ENCODE data around the gene RASGRP2.

Gene RASGRP2

DNA sequence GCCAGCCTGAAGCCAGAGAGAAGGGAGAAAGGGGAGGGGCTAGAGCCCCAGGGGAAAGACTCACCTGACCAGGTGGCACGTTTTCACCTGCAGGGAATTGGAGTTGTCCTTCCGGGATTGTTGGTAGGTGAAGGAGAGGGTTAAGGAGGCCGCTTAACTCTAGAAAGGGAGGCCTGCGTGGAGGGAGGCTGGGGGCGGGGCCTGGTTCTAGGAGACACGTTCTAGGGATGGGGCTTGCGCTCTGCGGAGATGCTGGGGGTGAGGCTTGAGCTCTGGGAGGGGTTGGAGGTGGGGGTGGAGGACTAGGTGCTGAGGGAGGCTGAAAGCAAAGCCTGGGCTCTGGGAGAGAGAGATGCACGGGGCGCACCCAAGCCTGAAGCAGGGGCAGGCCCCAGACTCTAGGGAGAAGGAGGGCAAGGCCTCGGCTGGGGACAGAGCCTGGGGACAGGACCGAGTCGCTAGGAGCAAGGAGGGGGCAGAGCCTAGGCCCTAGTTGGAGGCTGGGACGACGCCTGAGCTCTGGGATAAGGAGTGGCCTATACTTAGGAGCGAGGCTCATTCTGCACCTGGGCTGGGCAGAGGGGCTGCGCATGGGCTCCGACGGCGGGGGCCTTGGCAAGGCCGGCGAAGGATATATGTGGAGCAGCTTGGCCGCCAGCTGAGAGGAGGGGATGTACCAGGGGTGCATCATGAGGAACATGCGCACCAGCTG lies 2.4 kb downstream of the RASGRP2 start:
- no peaks in the 10 kb centered on the region for H3K27me3 ChIP-seq (ENCODE audit: insufficient read depth, low read length)
- H4K20me1 ChIP-seq (ENCODE audit: insufficient read depth, low read length) = no peaks in the 10 kb centered on the region
- H3K4me2 ChIP-seq (ENCODE audit: low read length) = peak overlapping the region; percentile 98
- H3K4me1 ChIP-seq (ENCODE audit: insufficient read depth, low read length, severe bottlenecking) = peaks cover 35% of the 10 kb centered on the region
- H3F3A ChIP-seq (ENCODE audit: insufficient read depth, low read length) = no peaks in the 10 kb centered on the region
- H3K9me3 ChIP-seq (ENCODE audit: low read length) = no peaks in the 10 kb centered on the region
- no peaks in the 10 kb centered on the region for H3K36me3 ChIP-seq (ENCODE audit: insufficient read depth, low read length)
- no peak overlapping the region for H3K27ac ChIP-seq (ENCODE audit: low read depth, low read length, poor library complexity, severe bottlenecking)
- no peaks in the 10 kb centered on the region for H3K79me2 ChIP-seq (ENCODE audit: insufficient read depth, low read length)
- H2AFZ ChIP-seq (ENCODE audit: low read length) = no peak overlapping the region
- H3K9me2 ChIP-seq (ENCODE audit: low read depth, low read length) = no peaks in the 10 kb centered on the region
- peak overlapping the region; percentile 60 for H3K4me3 ChIP-seq (ENCODE audit: low read depth, low read length, poor library complexity, severe bottlenecking)
- TF ChIP-seq EZH2 (IDR thresholded peaks at IDR 0.05; ENCODE audit: borderline replicate concordance, low read length) = no peak
- TF ChIP-seq, protein P1, sequence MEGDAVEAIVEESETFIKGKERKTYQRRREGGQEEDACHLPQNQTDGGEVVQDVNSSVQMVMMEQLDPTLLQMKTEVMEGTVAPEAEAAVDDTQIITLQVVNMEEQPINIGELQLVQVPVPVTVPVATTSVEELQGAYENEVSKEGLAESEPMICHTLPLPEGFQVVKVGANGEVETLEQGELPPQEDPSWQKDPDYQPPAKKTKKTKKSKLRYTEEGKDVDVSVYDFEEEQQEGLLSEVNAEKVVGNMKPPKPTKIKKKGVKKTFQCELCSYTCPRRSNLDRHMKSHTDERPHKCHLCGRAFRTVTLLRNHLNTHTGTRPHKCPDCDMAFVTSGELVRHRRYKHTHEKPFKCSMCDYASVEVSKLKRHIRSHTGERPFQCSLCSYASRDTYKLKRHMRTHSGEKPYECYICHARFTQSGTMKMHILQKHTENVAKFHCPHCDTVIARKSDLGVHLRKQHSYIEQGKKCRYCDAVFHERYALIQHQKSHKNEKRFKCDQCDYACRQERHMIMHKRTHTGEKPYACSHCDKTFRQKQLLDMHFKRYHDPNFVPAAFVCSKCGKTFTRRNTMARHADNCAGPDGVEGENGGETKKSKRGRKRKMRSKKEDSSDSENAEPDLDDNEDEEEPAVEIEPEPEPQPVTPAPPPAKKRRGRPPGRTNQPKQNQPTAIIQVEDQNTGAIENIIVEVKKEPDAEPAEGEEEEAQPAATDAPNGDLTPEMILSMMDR (IDR thresholded peaks at IDR 0.05; ENCODE audit: low read length) = no peak
- no peak overlapping the region; the same call in 1 of the 2 replicates for H3K9ac ChIP-seq (ENCODE audit: low read length)

DNA sequence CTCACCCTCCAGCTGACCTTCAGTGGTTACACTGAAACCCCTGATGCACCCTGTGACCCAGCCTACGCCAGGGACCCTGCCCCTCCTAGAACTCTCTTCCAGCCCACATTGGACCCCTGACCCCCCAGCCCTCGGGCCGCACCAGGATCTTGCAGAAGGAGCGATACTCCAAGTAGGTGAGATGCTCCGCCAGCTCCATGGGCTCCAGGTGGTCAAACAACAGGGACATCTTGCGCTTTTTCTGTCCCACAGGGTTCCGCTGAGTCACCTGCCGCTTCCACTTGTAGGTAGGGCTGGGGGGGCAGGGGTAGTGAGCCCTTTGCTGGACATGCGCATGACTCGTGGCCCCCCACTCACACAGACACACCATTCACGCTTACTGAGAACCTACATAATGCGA lies 4.1 kb downstream of the RASGRP2 start:
- H3K4me1 ChIP-seq (ENCODE audit: insufficient read depth, low read length, severe bottlenecking) = peaks cover 25% of the 10 kb centered on the region
- H3K27me3 ChIP-seq (ENCODE audit: insufficient read depth, low read length) = no peaks in the 10 kb centered on the region

DNA sequence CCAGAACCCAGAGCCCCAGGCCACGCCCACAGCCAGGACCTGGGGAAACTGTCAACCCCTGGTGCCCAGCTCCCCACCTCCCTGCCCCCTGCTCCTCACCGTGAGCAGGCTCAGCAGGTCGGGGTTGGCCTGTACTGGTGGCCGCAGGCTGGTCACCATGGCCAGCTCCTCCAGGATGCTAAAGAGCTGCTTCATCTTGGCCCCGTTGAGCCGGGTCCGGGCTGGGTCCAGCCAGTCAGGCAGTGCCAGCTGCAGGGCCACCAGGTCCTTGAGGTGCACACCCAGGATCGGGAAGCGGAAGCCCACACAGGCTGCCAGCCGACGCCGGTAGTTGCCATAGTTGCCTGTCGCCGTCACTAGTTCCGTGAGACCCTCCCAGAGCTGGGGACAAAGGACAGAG lies 7.3 kb downstream of the RASGRP2 start:
- H3K4me2 ChIP-seq (ENCODE audit: low read length) = no peak overlapping the region
- H4K20me1 ChIP-seq (ENCODE audit: insufficient read depth, low read length) = no peaks in the 10 kb centered on the region
- no peak overlapping the region for H3K4me3 ChIP-seq (ENCODE audit: low read depth, low read length, poor library complexity, severe bottlenecking)
- TF ChIP-seq, protein P1 (IDR thresholded peaks at IDR 0.05; ENCODE audit: low read length) = no peak
- TF ChIP-seq EZH2 (IDR thresholded peaks at IDR 0.05; ENCODE audit: borderline replicate concordance, low read length) = no peak
- no peaks in the 10 kb centered on the region for H3K9me2 ChIP-seq (ENCODE audit: low read depth, low read length)
- no peak overlapping the region for H2AFZ ChIP-seq (ENCODE audit: low read length)
- no peaks in the 10 kb centered on the region for H3K4me1 ChIP-seq (ENCODE audit: insufficient read depth, low read length, severe bottlenecking)
- H3K9ac ChIP-seq (ENCODE audit: low read length) = no peak overlapping the region
- no peaks in the 10 kb centered on the region; the same call in 1 of the 2 replicates for H3K36me3 ChIP-seq (ENCODE audit: insufficient read depth, low read length)
- H3K9me3 ChIP-seq (ENCODE audit: low read length) = no peaks in the 10 kb centered on the region
- no peaks in the 10 kb centered on the region for H3K79me2 ChIP-seq (ENCODE audit: insufficient read depth, low read length)
- H3K27ac ChIP-seq (ENCODE audit: low read depth, low read length, poor library complexity, severe bottlenecking) = no peak overlapping the region
- H3K27me3 ChIP-seq (ENCODE audit: insufficient read depth, low read length) = no peaks in the 10 kb centered on the region
- H3F3A ChIP-seq (ENCODE audit: insufficient read depth, low read length) = no peaks in the 10 kb centered on the region

More for the DNA sequence above, 4.1 kb downstream of the RASGRP2 start:
- H3K4me2 ChIP-seq (ENCODE audit: low read length) = no peak overlapping the region
- no peak overlapping the region for H3K9ac ChIP-seq (ENCODE audit: low read length)
- TF ChIP-seq EZH2 (IDR thresholded peaks at IDR 0.05; ENCODE audit: borderline replicate concordance, low read length) = no peak
- TF ChIP-seq, protein P1 (IDR thresholded peaks at IDR 0.05; ENCODE audit: low read length) = no peak
- no peaks in the 10 kb centered on the region for H3K79me2 ChIP-seq (ENCODE audit: insufficient read depth, low read length)
- no peak overlapping the region for H2AFZ ChIP-seq (ENCODE audit: low read length)
- H3K9me2 ChIP-seq (ENCODE audit: low read depth, low read length) = no peaks in the 10 kb centered on the region
- no peaks in the 10 kb centered on the region for H3K9me3 ChIP-seq (ENCODE audit: low read length)
- H4K20me1 ChIP-seq (ENCODE audit: insufficient read depth, low read length) = no peaks in the 10 kb centered on the region
- no peaks in the 10 kb centered on the region; the same call in 1 of the 2 replicates for H3K36me3 ChIP-seq (ENCODE audit: insufficient read depth, low read length)
- no peak overlapping the region for H3K4me3 ChIP-seq (ENCODE audit: low read depth, low read length, poor library complexity, severe bottlenecking)
- no peaks in the 10 kb centered on the region for H3F3A ChIP-seq (ENCODE audit: insufficient read depth, low read length)
- no peak overlapping the region for H3K27ac ChIP-seq (ENCODE audit: low read depth, low read length, poor library complexity, severe bottlenecking)

All from OCI-LY1 (cell line).